Muscle of leg (tissue), 16 donors: ENCODE data around the gene UQCC2. TPM values are rescaled to one million over a fixed set of nuclear protein-coding genes. Genes with fewer than 3 reads are reported as not detected.

Experiments used
- DNase-seq: peaks from one replicate; pipeline ENCODE4 v3.0.0; 2013
- H3K27ac ChIP-seq: one replicate; pipeline ENCODE4 v1.5.1; 2013; ENCODE audit warnings: mild to moderate bottlenecking, low read length, control low read depth
- H3K27me3 ChIP-seq: one replicate; pipeline ENCODE4 v1.6.1; 2013; ENCODE audit warnings: low read length; ENCODE audit not compliant: control insufficient read depth, insufficient read depth
- H3K36me3 ChIP-seq: one replicate; pipeline ENCODE4 v1.6.1; 2013; ENCODE audit warnings: low read length; ENCODE audit not compliant: control insufficient read depth, insufficient read depth
- H3K4me1 ChIP-seq: one replicate; pipeline ENCODE4 v1.6.1; 2013; ENCODE audit warnings: low read length; ENCODE audit not compliant: control insufficient read depth, insufficient read depth
- H3K4me3 ChIP-seq: one replicate; pipeline ENCODE4 v1.5.1; 2013; ENCODE audit warnings: low read length, control low read depth
- H3K9me3 ChIP-seq: replicated peaks from 2 replicates; pipeline ENCODE4 v1.6.1; 2013; ENCODE audit warnings: low read depth, low read length; ENCODE audit not compliant: control insufficient read depth
- WGBS: methylation state at CpG from one replicate; pipeline ENCODE4 v1.1.5; 2013; ENCODE audit warnings: missing lambda C conversion rate; ENCODE audit not compliant: insufficient coverage; 5-methylcytosine and 5-hydroxymethylcytosine counted together
- long read RNA-seq, 11 donors: transcript quantifications; one replicate each; lab custom pipeline, GENCODE V29; 2026
- polyA plus RNA-seq, 8 donors: library from polyadenylated mRNA; unstranded; fragments of 120-200 nt; gene quantifications; one replicate each; pipeline versions ENCODE4 v1.2.1 to v1.2.3, GENCODE V29; 2013; ENCODE audit warnings: inconsistent platforms in 1 of 8, low replicate concordance in 1 of 8; ENCODE audit not compliant: insufficient read length in 8 of 8, insufficient read depth in 1 of 8
- total RNA-seq: library from RNA; stranded (reverse); fragments of 120-200 nt; gene quantifications from one replicate; pipeline ENCODE4 v1.2.4, GENCODE V29; 2013

Gene UQCC2
- total RNA-seq (99.9 TPM), polyA plus RNA-seq (10 to 100 TPM; 60.6 to 86.2 (median 74.3) TPM)
- long read RNA-seq, donor 1, full-length matches to known transcripts = 29 of 29 reads
- long read RNA-seq, donor 1, partial matches to known transcripts = 0 of 29 reads
- long read RNA-seq, donor 1, other reads (novel, unspliced or antisense) = 0 of 29 reads
- long read RNA-seq, donor 2, full-length matches to known transcripts = 15 of 15 reads
- long read RNA-seq, donor 2, partial matches to known transcripts = 0 of 15 reads
- long read RNA-seq, donor 2, other reads (novel, unspliced or antisense) = 0 of 15 reads
- long read RNA-seq, donor 3, full-length matches to known transcripts = 50 of 50 reads
- long read RNA-seq, donor 3, partial matches to known transcripts = 0 of 50 reads
- long read RNA-seq, donor 3, other reads (novel, unspliced or antisense) = 0 of 50 reads
- long read RNA-seq, donor 4, full-length matches to known transcripts = 57 of 57 reads
- long read RNA-seq, donor 4, partial matches to known transcripts = 0 of 57 reads
- long read RNA-seq, donor 4, other reads (novel, unspliced or antisense) = 0 of 57 reads
- long read RNA-seq, donor 5, full-length matches to known transcripts = 115 of 115 reads
- long read RNA-seq, donor 5, partial matches to known transcripts = 0 of 115 reads
- long read RNA-seq, donor 5, other reads (novel, unspliced or antisense) = 0 of 115 reads
- long read RNA-seq, donor 6, full-length matches to known transcripts = 150 of 155 reads
- long read RNA-seq, donor 6, partial matches to known transcripts = 5 of 155 reads
- long read RNA-seq, donor 6, other reads (novel, unspliced or antisense) = 0 of 155 reads
- long read RNA-seq, donor 7, full-length matches to known transcripts = 79 of 79 reads
- long read RNA-seq, donor 7, partial matches to known transcripts = 0 of 79 reads
- long read RNA-seq, donor 7, other reads (novel, unspliced or antisense) = 0 of 79 reads
- long read RNA-seq, donor 8, full-length matches to known transcripts = 66 of 66 reads
- long read RNA-seq, donor 8, partial matches to known transcripts = 0 of 66 reads
- long read RNA-seq, donor 8, other reads (novel, unspliced or antisense) = 0 of 66 reads
- long read RNA-seq, donor 9, full-length matches to known transcripts = 64 of 64 reads
- long read RNA-seq, donor 9, partial matches to known transcripts = 0 of 64 reads
- long read RNA-seq, donor 9, other reads (novel, unspliced or antisense) = 0 of 64 reads
- long read RNA-seq, donor 10, full-length matches to known transcripts = 123 of 128 reads
- long read RNA-seq, donor 10, partial matches to known transcripts = 5 of 128 reads
- long read RNA-seq, donor 10, other reads (novel, unspliced or antisense) = 0 of 128 reads
- long read RNA-seq, donor 11, full-length matches to known transcripts = 81 of 81 reads
- long read RNA-seq, donor 11, partial matches to known transcripts = 0 of 81 reads
- long read RNA-seq, donor 11, other reads (novel, unspliced or antisense) = 0 of 81 reads

DNA sequence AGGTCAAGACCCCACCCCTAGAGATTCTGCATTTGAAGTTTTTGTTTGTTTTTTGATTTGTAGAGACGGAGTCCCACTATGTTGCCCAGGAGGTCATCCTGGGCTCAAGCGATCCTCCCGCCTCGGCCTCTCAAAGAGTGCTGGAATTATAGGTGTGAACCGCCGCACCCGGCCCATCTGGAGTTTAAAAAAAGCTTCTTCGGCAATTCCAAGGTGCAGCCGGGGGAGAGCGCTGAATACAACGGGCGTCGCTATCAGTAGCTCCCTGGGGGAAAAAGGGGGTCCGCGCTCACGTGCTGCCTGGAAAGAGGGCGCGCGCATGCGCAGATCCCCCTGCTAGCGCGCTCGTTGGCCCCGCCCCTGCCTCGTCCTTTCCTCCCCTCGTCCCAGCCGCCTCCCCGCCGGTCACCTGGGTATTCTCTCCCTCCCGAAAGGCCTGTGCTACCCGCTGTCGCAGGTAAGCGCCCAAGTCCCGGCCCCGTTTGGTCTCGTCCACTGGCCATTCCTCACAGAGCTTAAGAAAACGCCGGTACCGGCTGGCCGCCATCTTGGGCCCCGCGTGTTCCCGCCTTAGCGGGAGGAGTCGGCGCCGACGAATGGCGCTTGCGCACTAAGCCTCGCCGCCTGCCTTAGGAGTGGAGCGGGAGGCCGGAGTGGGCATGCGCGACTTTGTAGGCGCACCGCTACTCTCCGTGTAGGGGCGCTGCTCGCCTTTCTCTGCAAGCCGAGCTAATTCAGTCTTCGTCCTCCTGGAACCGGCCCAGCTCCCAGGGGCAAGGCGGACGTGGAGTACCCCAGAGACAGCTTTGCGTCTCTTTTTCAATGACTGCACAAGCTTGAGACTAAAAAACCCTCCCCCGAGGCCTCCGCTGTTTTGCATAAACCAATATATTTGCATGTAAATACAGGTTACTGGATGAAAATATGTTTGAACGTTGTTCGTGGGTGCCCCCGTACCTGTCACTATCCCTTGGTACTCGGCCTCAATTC lies at the start of gene UQCC2:
Gene UQCC2, minus strand, starts transcription at position 561 of the 990 bp plus-strand sequence. Its CDS starts 14 bp downstream, at position 547.
- Histone ChIP-seq H3K27ac (peak within 1 kb of the TSS; percentile 78), H3K4me3 (peak within 1 kb of the TSS; percentile 86), H3K36me3 (peaks cover 34% of the 10 kb centered on the region), H3K4me1 (peaks cover 18% of the 10 kb centered on the region), H3K9me3 (no peaks in the 10 kb centered on the region), H3K27me3 (no peaks in the 10 kb centered on the region)
- peak; percentile 99 for DNase-seq
- 2% methylated on average over 65 of the region's 73 CpGs for WGBS

DNA sequence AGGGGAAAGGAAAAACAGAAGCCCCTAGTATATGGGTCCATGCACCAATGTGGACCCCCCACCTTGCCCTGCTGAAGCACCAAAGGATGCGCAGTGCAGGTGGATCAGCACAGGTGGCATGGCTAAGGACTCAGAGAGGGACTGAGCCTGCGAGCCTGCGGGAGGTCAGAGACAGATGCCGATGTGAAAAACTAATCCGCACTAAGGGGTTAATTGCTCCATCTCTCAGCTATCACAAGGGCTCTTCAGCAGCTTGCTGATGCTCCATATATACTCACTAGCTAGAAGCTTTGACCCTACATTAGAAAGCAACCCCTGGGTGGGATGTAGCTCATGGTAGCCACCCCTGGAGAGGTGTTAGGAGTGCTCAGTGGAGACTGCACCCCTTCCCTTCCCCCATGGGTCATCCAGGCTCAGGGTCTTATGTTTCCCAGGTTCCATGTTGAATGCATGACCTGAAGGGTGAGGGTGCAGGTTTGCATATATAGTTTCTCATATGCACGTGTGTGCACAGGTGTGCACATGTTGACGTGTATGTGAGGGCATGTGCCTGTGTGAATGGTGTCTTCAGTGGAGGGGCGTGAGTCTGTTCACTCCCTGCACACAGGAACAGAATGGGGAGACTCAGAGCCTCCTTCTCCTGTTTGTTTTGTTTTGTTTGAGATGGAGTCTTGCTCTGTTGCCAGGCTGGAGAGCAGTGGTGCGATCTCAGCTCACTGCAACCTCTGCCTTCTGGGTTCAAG lies 48.6 kb upstream of the UQCC2 start:
- Histone ChIP-seq H3K27ac (no peak overlapping the region), H3K9me3 (no peaks in the 10 kb centered on the region), H3K27me3 (no peaks in the 10 kb centered on the region), H3K4me1 (peaks cover 34% of the 10 kb centered on the region), H3K36me3 (no peaks in the 10 kb centered on the region), H3K4me3 (no peak overlapping the region)
- DNase-seq = no peak
- WGBS = 80% methylated on average over 4 of the region's 9 CpGs

DNA sequence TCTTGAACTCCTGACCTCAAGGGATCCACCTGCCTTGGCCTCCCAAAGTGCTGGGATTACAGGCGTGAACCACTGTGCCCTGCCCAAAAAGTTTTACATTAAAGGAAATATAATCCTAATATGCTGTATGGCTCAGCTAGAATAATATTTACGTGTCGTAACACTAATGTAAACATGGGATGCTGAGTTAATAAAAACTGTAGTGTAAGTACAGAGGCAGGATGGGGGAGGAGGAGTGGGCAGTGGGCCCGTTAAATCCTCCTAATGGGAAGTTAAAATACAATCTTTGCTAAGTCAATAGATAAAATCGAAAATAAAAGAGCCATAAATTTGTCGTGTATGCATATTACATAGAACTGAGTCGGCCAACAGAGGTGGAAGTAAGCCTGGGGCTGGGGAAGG lies 47.3 kb upstream of the UQCC2 start:
- DNase-seq = no peak
- Histone ChIP-seq H3K36me3 (no peaks in the 10 kb centered on the region), H3K9me3 (no peaks in the 10 kb centered on the region), H3K4me3 (no peak overlapping the region), H3K27me3 (no peaks in the 10 kb centered on the region), H3K4me1 (peaks cover 35% of the 10 kb centered on the region), H3K27ac (no peak overlapping the region)
- WGBS = 20% methylated on average over 1 of the region's 7 CpGs

DNA sequence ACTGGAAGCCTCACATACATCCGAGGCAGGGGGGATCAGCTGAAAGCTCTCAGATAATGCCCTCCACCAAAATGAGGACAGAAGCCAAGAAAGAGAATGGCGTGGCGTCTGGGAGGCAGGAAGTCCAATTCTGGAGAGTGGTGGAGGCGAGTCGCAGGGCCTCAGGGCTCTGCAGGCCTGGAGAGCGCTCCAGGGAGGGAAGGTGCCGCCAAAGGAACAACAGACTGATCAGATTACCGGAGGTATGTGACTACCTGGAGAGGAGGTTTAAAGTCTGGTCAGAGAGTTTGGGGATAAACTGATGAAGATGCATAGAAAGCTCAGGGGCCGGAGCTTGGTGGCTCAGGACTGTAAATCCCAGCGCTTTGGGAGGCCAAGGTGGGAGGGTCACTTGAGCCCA lies 46.4 kb upstream of the UQCC2 start:
- DNase-seq = no peak
- H3K27me3 ChIP-seq = no peaks in the 10 kb centered on the region
- H3K36me3 ChIP-seq = no peaks in the 10 kb centered on the region
- peaks cover 34% of the 10 kb centered on the region for H3K4me1 ChIP-seq
- no peaks in the 10 kb centered on the region for H3K9me3 ChIP-seq
- 79% methylated on average over 6 of the region's 10 CpGs for WGBS
- no peak overlapping the region for H3K27ac ChIP-seq
- no peak overlapping the region for H3K4me3 ChIP-seq

DNA sequence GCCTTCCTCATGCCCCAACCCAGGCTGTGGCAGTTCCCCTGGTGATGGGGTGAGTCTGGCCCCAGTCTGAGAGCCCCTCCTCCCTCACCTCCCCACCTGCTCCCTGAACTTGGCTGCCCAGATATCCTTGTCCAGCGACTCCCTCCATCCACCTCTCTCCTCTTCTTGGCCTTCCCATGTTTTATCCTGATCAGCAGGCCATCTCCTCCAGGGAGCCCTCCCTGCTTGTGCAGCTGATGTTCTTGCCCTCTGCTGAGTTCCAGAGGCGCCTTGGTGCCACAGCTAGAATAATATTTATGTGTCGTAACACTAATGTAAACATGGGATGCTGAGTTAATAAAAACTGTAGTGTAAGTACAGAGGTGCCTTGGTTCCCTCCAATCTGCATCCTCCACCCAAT lies 45.6 kb upstream of the UQCC2 start:
- Histone ChIP-seq H3K9me3 (no peaks in the 10 kb centered on the region), H3K4me1 (peaks cover 31% of the 10 kb centered on the region), H3K4me3 (no peak overlapping the region), H3K27ac (no peak overlapping the region), H3K36me3 (no peaks in the 10 kb centered on the region), H3K27me3 (no peaks in the 10 kb centered on the region)
- WGBS = 100% methylated on average over 1 of the region's 3 CpGs
- no peak for DNase-seq

DNA sequence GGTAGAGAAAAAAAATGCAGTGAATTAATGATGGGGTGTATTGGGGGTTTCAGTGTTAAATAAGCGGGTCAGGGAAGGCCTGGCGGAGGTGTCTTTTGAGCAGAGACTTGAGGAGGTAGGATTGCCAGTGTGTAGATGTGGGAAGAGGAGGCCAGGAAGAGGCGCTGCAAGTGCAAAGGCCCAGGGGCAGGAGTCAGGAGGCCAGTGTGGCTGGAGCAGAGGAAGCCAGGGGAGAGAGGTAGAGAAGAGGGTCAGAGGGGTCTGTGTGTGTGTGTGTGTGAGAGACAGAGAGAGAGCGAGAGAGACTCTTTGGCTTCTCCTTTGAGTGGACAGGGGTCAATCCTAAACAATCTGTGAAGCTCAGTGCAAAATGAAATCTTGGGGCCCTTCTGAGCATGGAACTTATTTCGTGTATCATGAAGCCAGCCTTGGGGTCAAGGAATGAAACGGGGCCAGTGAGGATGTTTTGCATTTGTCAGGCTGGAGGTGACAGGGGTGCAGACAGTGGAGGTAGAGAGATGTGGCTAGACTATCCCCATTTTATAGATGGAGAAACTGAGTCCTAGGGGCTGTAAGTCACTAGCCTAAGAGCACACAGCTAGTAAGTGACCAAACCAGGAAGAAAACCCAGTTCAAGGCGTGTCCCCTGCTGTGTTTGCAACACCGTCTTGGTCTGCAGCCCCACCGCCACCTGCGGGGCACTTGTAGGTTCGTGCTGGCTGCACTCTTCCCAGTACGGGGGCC lies 44.9 kb upstream of the UQCC2 start:
- Histone ChIP-seq H3K27me3 (no peaks in the 10 kb centered on the region), H3K4me1 (peaks cover 28% of the 10 kb centered on the region), H3K4me3 (no peak overlapping the region), H3K9me3 (no peaks in the 10 kb centered on the region), H3K27ac (no peak overlapping the region), H3K36me3 (no peaks in the 10 kb centered on the region)
- WGBS = 84% methylated on average over 10 of the region's 12 CpGs
- DNase-seq = no peak

DNA sequence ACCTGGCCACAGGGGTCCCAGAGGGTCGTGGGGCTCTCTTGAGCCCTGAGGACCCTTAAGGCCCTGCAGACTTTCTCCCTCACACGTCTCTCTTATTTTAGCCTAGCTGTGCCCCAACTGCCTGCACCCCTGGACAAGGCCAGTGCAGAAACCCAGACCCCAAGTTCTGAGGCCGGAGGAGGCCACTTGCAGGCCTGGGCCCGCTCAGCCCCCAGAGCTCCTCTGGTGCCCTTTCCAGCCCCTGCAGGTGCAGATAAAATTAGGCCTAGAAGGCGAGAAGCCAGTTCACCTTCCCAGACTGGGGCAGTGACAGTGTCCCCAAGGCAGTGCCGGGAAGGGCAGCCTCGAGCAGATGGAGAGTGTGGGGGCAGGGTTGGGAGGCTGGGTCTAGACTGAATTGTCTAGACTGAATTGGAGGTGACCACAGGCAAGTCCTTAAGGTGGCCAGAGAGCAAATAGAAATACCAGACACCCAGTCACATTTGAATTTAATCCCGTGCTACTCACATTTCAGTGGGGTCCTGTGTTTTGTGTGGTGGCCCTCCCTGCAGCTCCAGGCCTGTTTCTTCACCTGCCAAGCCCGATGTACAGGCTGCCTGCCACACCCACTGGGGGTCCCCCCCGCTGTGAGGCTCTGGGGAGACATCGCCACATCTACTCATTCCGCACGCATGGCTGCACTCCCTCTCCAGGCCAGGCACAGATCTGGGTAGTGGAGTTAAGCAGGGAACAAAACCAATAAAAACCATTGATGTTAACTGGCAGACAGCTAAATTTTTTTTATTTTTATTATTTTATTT lies 43.8 kb upstream of the UQCC2 start:
- H3K36me3 ChIP-seq = no peaks in the 10 kb centered on the region
- WGBS = 45% methylated on average over 8 of the region's 13 CpGs
- no peaks in the 10 kb centered on the region for H3K27me3 ChIP-seq
- no peak overlapping the region for H3K4me3 ChIP-seq
- no peak for DNase-seq
- H3K27ac ChIP-seq = no peak overlapping the region
- peaks cover 19% of the 10 kb centered on the region for H3K4me1 ChIP-seq
- H3K9me3 ChIP-seq = no peaks in the 10 kb centered on the region
